C4-2B (cell line): ENCODE measurements around the gene TMEM222.

ENCODE experiments used
- H3K27ac ChIP-seq: fragments of 450-650 bp; 2 replicates; pipeline ENCODE4 v1.5.1; 2017
- CTCF ChIP-seq: fragments of 450-650 bp; conservative IDR thresholded peaks from 2 replicates; pipeline ENCODE4 v1.5.1; 2017; ENCODE audit warnings: mild to moderate bottlenecking
- ZFX ChIP-seq: fragments of 450-650 bp; IDR thresholded peaks from 2 replicates; pipeline ENCODE4 v1.6.1; 2017

The TMEM222 gene

GRCh38 chr1:27361044-27361402 is 39.1 kb downstream of the TMEM222 start:
- H3K27ac ChIP-seq, result no peak overlapping the region
- TF ChIP-seq ZFX (no peak), CTCF (no peak)

- no peak for TF ChIP-seq CTCF
- TF ChIP-seq ZFX, result no peak
- no peak overlapping the region for H3K27ac ChIP-seq
Measured at GRCh38 chr1:27361553-27361952, 39.6 kb downstream of the TMEM222 start.

- H3K27ac ChIP-seq, result no peak overlapping the region; the same call in 1 of the 2 replicates
Measured at GRCh38 chr1:27363766-27364695, 42.1 kb downstream of the TMEM222 start.

GRCh38 chr1:27364696-27365371 is 42.9 kb downstream of the TMEM222 start:
- H3K27ac ChIP-seq, result peak overlapping the region; percentile 82
- TF ChIP-seq CTCF, result no peak
- TF ChIP-seq ZFX, result no peak

More at GRCh38 chr1:27363766-27364695, 42.1 kb downstream of the TMEM222 start:
- no peak for TF ChIP-seq CTCF
- no peak; the same call in 1 of the 2 replicates for TF ChIP-seq ZFX

- H3K27ac ChIP-seq, result peak overlapping the region; percentile 82
Measured at GRCh38 chr1:27365372-27366112, 43.6 kb downstream of the TMEM222 start.

GRCh38 chr1:27366113-27366410 is 44.1 kb downstream of the TMEM222 start:
- TF ChIP-seq CTCF, result no peak
- 0 out of 2 replicates have a peak, but pooled peaks have one; percentile 39 for TF ChIP-seq ZFX
- H3K27ac ChIP-seq, result peak overlapping the region; percentile 82

More at GRCh38 chr1:27365372-27366112, 43.6 kb downstream of the TMEM222 start:
- no peak for TF ChIP-seq ZFX
- TF ChIP-seq CTCF, result no peak
